Fibroblast of lung (primary cell): ENCODE measurements around the gene HOXA9. TPM values are rescaled to one million over a fixed set of nuclear protein-coding genes. Genes with fewer than 3 reads are reported as not detected.

ENCODE experiments used
- DNase-seq, 2 donors: peaks; one replicate each; pipeline versions ENCODE4 v3.0.0 to v3.0.0-alpha.2; 2010; ENCODE audit warnings: low read depth in 2 of 2
- H2AFZ ChIP-seq: 2 replicates; pipeline ENCODE4 v1.5.1; 2012; ENCODE audit warnings: low read length, control low read depth, inconsistent platforms
- H3K27ac ChIP-seq: 2 replicates; pipeline ENCODE4 v1.5.1; 2011; ENCODE audit warnings: low read length, control low read depth; ENCODE audit not compliant: insufficient read depth
- H3K27me3 ChIP-seq: 2 replicates; pipeline ENCODE4 v1.5.1; 2011; ENCODE audit warnings: mild to moderate bottlenecking, low read length; ENCODE audit not compliant: control insufficient read depth, insufficient read depth
- H3K36me3 ChIP-seq: 2 replicates; pipeline ENCODE4 v1.5.1; 2011; ENCODE audit warnings: low read length; ENCODE audit not compliant: control insufficient read depth, insufficient read depth
- H3K4me1 ChIP-seq: 2 replicates; pipeline ENCODE4 v1.5.1; 2011; ENCODE audit warnings: low read length; ENCODE audit not compliant: control insufficient read depth, insufficient read depth; ENCODE audit errors: extremely low read depth
- H3K4me2 ChIP-seq: 2 replicates; pipeline ENCODE4 v1.5.1; 2011; ENCODE audit warnings: low read length, control low read depth; ENCODE audit not compliant: insufficient read depth; ENCODE audit errors: extremely low read depth
- H3K4me3 ChIP-seq, 4 experiments: fragments of 200-600 bp in 1 of 4; sonication (generic) in 1 of 4; replicated peaks in 1 of 4; 2 replicates each; pipeline ENCODE4 v1.5.1; 2011 to 2016; ENCODE audit warnings: low read length in 4 of 4, low read depth in 3 of 4, mild to moderate bottlenecking in 3 of 4, control low read depth in 2 of 4, inconsistent platforms in 1 of 4, mixed read lengths in 1 of 4; ENCODE audit not compliant: insufficient read depth in 1 of 4; ENCODE audit errors: control extremely low read depth in 1 of 4
- H3K79me2 ChIP-seq: 2 replicates; pipeline ENCODE4 v1.5.1; 2012; ENCODE audit warnings: mild to moderate bottlenecking, low read length, inconsistent platforms; ENCODE audit not compliant: control insufficient read depth, insufficient read depth
- H3K9ac ChIP-seq: 2 replicates; pipeline ENCODE4 v1.5.1; 2011; ENCODE audit warnings: mild to moderate bottlenecking, low read length, control low read depth; ENCODE audit not compliant: insufficient read depth
- H3K9me3 ChIP-seq: 2 replicates; pipeline ENCODE4 v1.5.1; 2012; ENCODE audit warnings: low read depth, low read length; ENCODE audit not compliant: control insufficient read depth, insufficient read depth
- H4K20me1 ChIP-seq: 2 replicates; pipeline ENCODE4 v1.5.1; 2011; ENCODE audit warnings: low read length; ENCODE audit not compliant: control insufficient read depth, insufficient read depth; ENCODE audit errors: extremely low read depth
- EZH2 ChIP-seq: IDR thresholded peaks from 2 replicates; pipeline ENCODE4 v1.5.1; 2012; ENCODE audit warnings: low read length, control low read depth, mild to moderate bottlenecking; ENCODE audit errors: missing control alignments
- polyA plus RNA-seq, 2 donors: library from polyadenylated mRNA; depleted of rRNA in 1 of 2; stranded (reverse) in 1 of 2; unstranded in 1 of 2; fragments of >200 nt; gene quantifications; 2 replicates each; pipeline ENCODE4 v1.2.1, GENCODE V29; 2011 to 2012; ENCODE audit warnings: missing spikeins in 1 of 2
- total RNA-seq: library from RNA; depleted of rRNA; stranded (reverse); fragments of >200 nt; gene quantifications from 2 replicates; pipeline ENCODE4 v1.2.1, GENCODE V29; 2014
- TF ChIP-seq, protein P1 (sequence below), 2 donors: IDR thresholded peaks in 1 of 2; conservative IDR thresholded peaks in 1 of 2; 1 replicate in 1 of 2; 2 replicates in 1 of 2; pipeline ENCODE4 v1.5.1; 2011 to 2012; ENCODE audit warnings: low read length in 2 of 2, control low read depth in 1 of 2, inconsistent platforms in 1 of 2, low read depth in 1 of 2, mild to moderate bottlenecking in 1 of 2

HOXA9 gene
- total and polyA plus RNA-seq, 2 donors (not counting 1 experiment from before 2014, with no cell fraction given): 0.08 TPM; not detected in 1

DNA sequence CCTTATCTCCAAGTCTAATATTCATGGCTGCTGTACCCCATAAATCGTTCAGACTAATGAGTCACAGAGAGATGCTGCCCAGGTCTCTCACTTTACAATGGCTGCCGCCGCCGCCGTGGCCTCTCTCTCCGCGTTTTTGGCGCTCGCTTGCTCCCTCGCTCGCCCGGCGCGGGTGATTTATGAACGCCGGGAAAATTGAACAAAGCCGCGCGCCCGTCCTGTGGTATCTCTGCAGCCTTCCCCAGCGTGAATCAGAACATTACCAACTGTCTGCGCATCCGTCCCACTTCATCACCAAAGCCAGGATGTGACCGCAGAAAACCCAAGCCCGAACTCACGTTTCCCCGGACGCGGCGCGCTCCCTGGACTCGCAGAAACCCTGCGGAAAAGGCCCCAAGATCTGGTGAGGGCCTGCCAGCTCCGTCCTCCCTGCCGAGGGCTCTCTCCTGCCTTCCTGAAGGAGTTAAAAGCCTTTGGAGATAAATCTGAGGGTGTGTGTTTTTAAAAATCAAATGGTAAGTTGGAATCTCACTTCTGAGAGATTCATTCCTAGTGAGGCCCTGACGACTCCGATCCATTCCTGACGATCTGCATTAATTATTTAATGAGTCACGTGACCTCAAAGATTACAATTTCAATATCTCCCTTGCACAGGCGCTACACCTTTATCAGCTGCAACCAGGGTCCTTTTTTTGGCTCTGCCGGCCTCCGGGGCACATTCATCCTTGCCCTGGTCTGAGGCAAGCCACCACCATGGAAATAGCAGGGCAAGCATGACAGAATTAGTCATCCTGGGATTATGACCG lies 41.0 kb downstream of the HOXA9 start:
- H3K4me1 ChIP-seq: peaks cover 21% of the 10 kb centered on the region
- H4K20me1 ChIP-seq: no peaks in the 10 kb centered on the region
- H3K79me2 ChIP-seq: peaks cover 22% of the 10 kb centered on the region
- H2AFZ ChIP-seq: no peak overlapping the region
- DNase-seq: peak; percentile 91 to 97
- H3K4me3 ChIP-seq: peak overlapping the region in 3 of 4 experiments; percentile 12 to 57 (median 32)
- H3K4me2 ChIP-seq: peak overlapping the region; percentile 90
- peak overlapping the region; percentile 74 for H3K27ac ChIP-seq
- TF ChIP-seq, protein P1, sequence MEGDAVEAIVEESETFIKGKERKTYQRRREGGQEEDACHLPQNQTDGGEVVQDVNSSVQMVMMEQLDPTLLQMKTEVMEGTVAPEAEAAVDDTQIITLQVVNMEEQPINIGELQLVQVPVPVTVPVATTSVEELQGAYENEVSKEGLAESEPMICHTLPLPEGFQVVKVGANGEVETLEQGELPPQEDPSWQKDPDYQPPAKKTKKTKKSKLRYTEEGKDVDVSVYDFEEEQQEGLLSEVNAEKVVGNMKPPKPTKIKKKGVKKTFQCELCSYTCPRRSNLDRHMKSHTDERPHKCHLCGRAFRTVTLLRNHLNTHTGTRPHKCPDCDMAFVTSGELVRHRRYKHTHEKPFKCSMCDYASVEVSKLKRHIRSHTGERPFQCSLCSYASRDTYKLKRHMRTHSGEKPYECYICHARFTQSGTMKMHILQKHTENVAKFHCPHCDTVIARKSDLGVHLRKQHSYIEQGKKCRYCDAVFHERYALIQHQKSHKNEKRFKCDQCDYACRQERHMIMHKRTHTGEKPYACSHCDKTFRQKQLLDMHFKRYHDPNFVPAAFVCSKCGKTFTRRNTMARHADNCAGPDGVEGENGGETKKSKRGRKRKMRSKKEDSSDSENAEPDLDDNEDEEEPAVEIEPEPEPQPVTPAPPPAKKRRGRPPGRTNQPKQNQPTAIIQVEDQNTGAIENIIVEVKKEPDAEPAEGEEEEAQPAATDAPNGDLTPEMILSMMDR (conservative IDR thresholded peaks at IDR 0.05 in 1 of 2, IDR thresholded peaks at IDR 0.05 in 1 of 2; ENCODE audit: low read depth in 1 of 2, low read length in 2 of 2): no peak
- TF ChIP-seq EZH2: no peak
- H3K36me3 ChIP-seq: no peaks in the 10 kb centered on the region
- no peaks in the 10 kb centered on the region for H3K27me3 ChIP-seq
- H3K9me3 ChIP-seq: no peaks in the 10 kb centered on the region
- H3K9ac ChIP-seq: peak overlapping the region; percentile 42

- Histone ChIP-seq H3K27me3 (no peaks in the 10 kb centered on the region), H3K4me3 (peak overlapping the region; percentile 25 to 57 (median 36)), H4K20me1 (no peaks in the 10 kb centered on the region), H3K9ac (peak overlapping the region; percentile 42), H2AFZ (no peak overlapping the region), H3K9me3 (no peaks in the 10 kb centered on the region), H3K4me2 (peak overlapping the region; percentile 90), H3K27ac (peak overlapping the region; percentile 74), H3K36me3 (no peaks in the 10 kb centered on the region), H3K79me2 (peaks cover 22% of the 10 kb centered on the region), H3K4me1 (peaks cover 24% of the 10 kb centered on the region)
- DNase-seq: no peak
- no peak for TF ChIP-seq EZH2
- TF ChIP-seq, protein P1 (conservative IDR thresholded peaks at IDR 0.05 in 1 of 2, IDR thresholded peaks at IDR 0.05 in 1 of 2; ENCODE audit: low read depth in 1 of 2, low read length in 2 of 2): no peak
Observed at GRCh38 chr7:27123477-27124053, 41.8 kb downstream of the HOXA9 start.

DNA sequence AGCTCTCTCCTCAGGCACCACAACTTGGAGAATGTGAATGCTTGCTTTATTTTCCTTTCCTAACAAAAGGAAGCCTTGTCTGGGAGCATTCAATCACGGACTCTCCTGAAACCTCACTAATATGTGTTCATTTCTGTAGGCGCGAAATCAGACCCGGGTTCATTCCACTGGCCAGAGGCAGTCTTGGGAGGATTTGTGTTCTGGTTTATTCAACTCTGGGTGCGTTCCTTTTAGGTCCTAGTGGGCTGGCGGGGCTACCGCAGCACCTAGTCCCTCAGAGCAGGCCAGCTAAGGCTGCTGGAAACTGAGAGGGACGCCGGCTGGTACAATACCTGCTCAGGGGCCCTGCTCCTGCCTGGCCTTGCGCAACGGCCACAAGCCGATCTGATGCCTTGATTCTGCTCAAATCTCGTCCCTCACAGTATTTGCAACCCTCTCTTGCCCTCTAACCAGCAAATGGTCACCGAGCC lies 42.3 kb downstream of the HOXA9 start:
- no peak overlapping the region for H2AFZ ChIP-seq
- peak; percentile 54 to 72 for DNase-seq
- no peak overlapping the region for H3K9ac ChIP-seq
- no peaks in the 10 kb centered on the region for H4K20me1 ChIP-seq
- peaks cover 28% of the 10 kb centered on the region for H3K79me2 ChIP-seq
- peaks cover 27% of the 10 kb centered on the region for H3K4me1 ChIP-seq
- H3K27me3 ChIP-seq: no peaks in the 10 kb centered on the region
- H3K9me3 ChIP-seq: no peaks in the 10 kb centered on the region
- H3K27ac ChIP-seq: peak overlapping the region; percentile 74
- TF ChIP-seq, protein P1 (conservative IDR thresholded peaks at IDR 0.05 in 1 of 2, IDR thresholded peaks at IDR 0.05 in 1 of 2; ENCODE audit: low read depth in 1 of 2, low read length in 2 of 2): no peak
- TF ChIP-seq EZH2: no peak
- peak overlapping the region; percentile 6 to 57 (median 38) for H3K4me3 ChIP-seq
- no peaks in the 10 kb centered on the region for H3K36me3 ChIP-seq
- H3K4me2 ChIP-seq: peak overlapping the region; percentile 90
